HL-60 (cell line): Measurements from ENCODE around the gene ZNF426.

ENCODE experiments used
- DNase-seq, 2 experiments: peaks; one replicate each; pipeline ENCODE4 v3.0.0-alpha.2; 2010 to 2020; ENCODE audit warnings: low read depth in 1 of 2, low spot score in 1 of 2
- H3K27ac ChIP-seq: fragments of 250-450 bp; sonication (Bioruptor Pico); replicated peaks from 2 replicates; pipeline ENCODE4 v1.5.1; 2020; ENCODE audit warnings: mild to moderate bottlenecking, moderate library complexity
- H3K27me3 ChIP-seq: fragments of 250-450 bp; sonication (Bioruptor Pico); 2 replicates; pipeline ENCODE4 v1.5.1; 2021; ENCODE audit warnings: mild to moderate bottlenecking, moderate library complexity; ENCODE audit not compliant: insufficient read depth, poor library complexity, severe bottlenecking
- H3K4me3 ChIP-seq: replicated peaks from 2 replicates; pipeline ENCODE4 v1.5.1; 2011; ENCODE audit warnings: mild to moderate bottlenecking, control low read depth, low read length; ENCODE audit not compliant: insufficient read depth
- CTCF ChIP-seq: IDR thresholded peaks from one replicate; pipeline ENCODE4 v1.5.1; 2011; ENCODE audit warnings: low read length, control low read depth, inconsistent platforms; ENCODE audit not compliant: insufficient read depth
- GABPA ChIP-seq: IDR thresholded peaks from 2 replicates; pipeline ENCODE4 v1.6.1; 2012; ENCODE audit warnings: low read depth
- POLR2AphosphoS5 ChIP-seq: IDR thresholded peaks from 2 replicates; pipeline ENCODE4 v1.6.1; 2012; ENCODE audit warnings: low read depth
- REST ChIP-seq: IDR thresholded peaks from 2 replicates; pipeline ENCODE4 v1.6.1; 2012; ENCODE audit warnings: low read depth; ENCODE audit not compliant: insufficient replicate concordance
- SPI1 ChIP-seq: IDR thresholded peaks from 2 replicates; pipeline ENCODE4 v1.6.1; 2012; ENCODE audit warnings: low read depth, mild to moderate bottlenecking, borderline replicate concordance

ZNF426 gene

GRCh38 chr19:9535934-9536333 is 2.5 kb downstream of the ZNF426 start:
- DNase-seq, result no peak
- TF ChIP-seq REST (no peak), SPI1 (no peak), CTCF (no peak)
- no peaks in the 10 kb centered on the region for H3K27me3 ChIP-seq
- H3K27ac ChIP-seq, result no peak overlapping the region
- H3K4me3 ChIP-seq, result no peak overlapping the region

GRCh38 chr19:9531933-9532332 is 6.5 kb downstream of the ZNF426 start:
- no peak for DNase-seq
- no peak overlapping the region for H3K4me3 ChIP-seq

GRCh38 chr19:9528757-9529336 is 9.6 kb downstream of the ZNF426 start:
- Histone ChIP-seq H3K27me3 (no peaks in the 10 kb centered on the region), H3K4me3 (no peak overlapping the region), H3K27ac (no peak overlapping the region)
- no peak for DNase-seq
- TF ChIP-seq GABPA (no peak), POLR2AphosphoS5 (no peak), CTCF (no peak), SPI1 (no peak), REST (no peak)

More at GRCh38 chr19:9531933-9532332, 6.5 kb downstream of the ZNF426 start:
- H3K27me3 ChIP-seq, result no peaks in the 10 kb centered on the region
- TF ChIP-seq CTCF (no peak), POLR2AphosphoS5 (no peak), SPI1 (no peak), REST (no peak), GABPA (no peak)
- no peak overlapping the region for H3K27ac ChIP-seq
